Endothelial cell of umbilical vein (primary cell): ENCODE results near the gene ZFPM1. TPM values are rescaled to one million over a fixed set of nuclear protein-coding genes. Genes with fewer than 3 reads are reported as not detected.

Source experiments
- BruUV-seq: library from RNA; stranded (reverse); fragments of 400-500 nt; replicated peaks from 2 replicates; lab custom pipeline; 2021; lab: Mats Ljungman, UMichigan
- CTCF ChIA-PET: fragments of 300-600, 350-600 bp; sonication (Branson Sonifier 250); formaldehyde crosslinking; loops from one replicate; lab custom pipeline; 2021; ENCODE audit warnings: antibody characterized with exemption, inconsistent platforms; lab: Charles Lee
- POLR2A ChIA-PET: fragments of 300-600, 350-600 bp; sonication (Branson Sonifier 250); formaldehyde crosslinking; loops from one replicate; lab custom pipeline; 2021; ENCODE audit warnings: antibody characterized with exemption, inconsistent platforms; lab: Charles Lee
- DNase-seq: peaks from one replicate; pipeline ENCODE4 v3.0.0-alpha.2; 2011; ENCODE audit warnings: low read depth, low spot score
- FAIRE-seq: peaks from 2 replicates; lab custom pipeline; 2011; peaks lifted over from hg19 to GRCh38; lab: Jason Lieb, UNC
- H2AFZ ChIP-seq: 2 replicates; pipeline ENCODE4 v1.6.0; 2012; ENCODE audit warnings: low read depth, low read length, control low read depth, inconsistent platforms
- H3K27ac ChIP-seq: 2 replicates; pipeline ENCODE4 v1.5.1; 2011; ENCODE audit warnings: low read depth, mild to moderate bottlenecking, control low read depth, low read length, moderate library complexity; ENCODE audit not compliant: insufficient read depth
- H3K27me3 ChIP-seq, 2 experiments: 2 replicates each; pipeline versions ENCODE4 v1.6.0 to v1.6.1; 2011; ENCODE audit warnings: low read length in 2 of 2, mixed read lengths in 1 of 2; ENCODE audit not compliant: control insufficient read depth in 2 of 2, insufficient read depth in 2 of 2
- H3K36me3 ChIP-seq, 2 experiments: 2 replicates in 1 of 2; 3 replicates in 1 of 2; pipeline ENCODE4 v1.5.1; 2011; ENCODE audit warnings: low read length in 2 of 2, mild to moderate bottlenecking in 1 of 2, moderate library complexity in 1 of 2; ENCODE audit not compliant: control insufficient read depth in 2 of 2, insufficient read depth in 2 of 2; ENCODE audit errors: extremely low read depth in 1 of 2
- H3K4me1 ChIP-seq: 3 replicates; pipeline ENCODE4 v1.5.1; 2011; ENCODE audit warnings: mild to moderate bottlenecking, low read length; ENCODE audit not compliant: control insufficient read depth, insufficient read depth; ENCODE audit errors: extremely low read depth
- H3K4me2 ChIP-seq: 2 replicates; pipeline ENCODE4 v1.6.1; 2011; ENCODE audit warnings: low read length, control low read depth, mixed read lengths; ENCODE audit not compliant: insufficient read depth
- H3K4me3 ChIP-seq, 3 experiments: fragments of 200-600 bp in 1 of 3; sonication (generic), shearing (Covaris generic) in 1 of 3; replicated peaks in 1 of 3; 2 replicates each; pipeline ENCODE4 v1.5.1; 2011 to 2016; ENCODE audit warnings: control low read depth in 3 of 3, low read length in 3 of 3, mild to moderate bottlenecking in 2 of 3, inconsistent platforms in 1 of 3, low read depth in 1 of 3, moderate library complexity in 1 of 3; ENCODE audit not compliant: insufficient read depth in 1 of 3
- H3K79me2 ChIP-seq: 2 replicates; pipeline ENCODE4 v1.6.0; 2012; ENCODE audit warnings: low read length, inconsistent platforms; ENCODE audit not compliant: control insufficient read depth, insufficient read depth
- H3K9ac ChIP-seq: replicated peaks from 2 replicates; pipeline ENCODE3; 2011; ENCODE audit warnings: low read length, control low read depth; ENCODE audit not compliant: insufficient read depth; ENCODE audit errors: extremely low read depth
- H3K9me1 ChIP-seq: replicated peaks from 3 replicates; pipeline ENCODE4 v1.6.0; 2011; ENCODE audit warnings: mild to moderate bottlenecking, low read length; ENCODE audit not compliant: control insufficient read depth, insufficient read depth; ENCODE audit errors: extremely low read depth
- H3K9me3 ChIP-seq: replicated peaks from 2 replicates; pipeline ENCODE4 v1.5.1; 2012; ENCODE audit warnings: low read length, inconsistent platforms; ENCODE audit not compliant: control insufficient read depth, insufficient read depth
- H4K20me1 ChIP-seq: replicated peaks from 2 replicates; pipeline ENCODE3; 2011; ENCODE audit warnings: mild to moderate bottlenecking, low read length; ENCODE audit not compliant: control insufficient read depth, insufficient read depth; ENCODE audit errors: extremely low read depth
- CTCF ChIP-seq, 2 donors: IDR thresholded peaks; 1 replicate in 1 of 2; 2 replicates in 1 of 2; pipeline ENCODE4 v1.5.1; 2011; ENCODE audit warnings: low read length in 2 of 2, mild to moderate bottlenecking in 2 of 2, moderate library complexity in 2 of 2, control low read depth in 1 of 2, inconsistent platforms in 1 of 2, low read depth in 1 of 2; ENCODE audit not compliant: insufficient read depth in 1 of 2; ENCODE audit errors: extremely low read depth in 1 of 2
- EZH2 ChIP-seq: IDR thresholded peaks from 2 replicates; pipeline ENCODE4 v1.6.1; 2012; ENCODE audit warnings: borderline replicate concordance, low read depth, mild to moderate bottlenecking, moderate library complexity, low read length, inconsistent platforms; ENCODE audit not compliant: severe bottlenecking
- FOS ChIP-seq: IDR thresholded peaks from 2 replicates; pipeline ENCODE4 v1.6.1; 2011; ENCODE audit warnings: mild to moderate bottlenecking, low read length, moderate library complexity, borderline replicate concordance; ENCODE audit not compliant: insufficient read depth
- GATA2 ChIP-seq: IDR thresholded peaks from 2 replicates; pipeline ENCODE4 v1.7.0; 2011; ENCODE audit warnings: low read depth, mild to moderate bottlenecking, moderate library complexity, mixed read lengths, low read length; ENCODE audit not compliant: insufficient read length, insufficient read depth
- JUN ChIP-seq: IDR thresholded peaks from 2 replicates; pipeline ENCODE4 v1.6.1; 2011; ENCODE audit warnings: borderline replicate concordance, low read depth; ENCODE audit not compliant: insufficient read length, insufficient read depth
- MAX ChIP-seq: IDR thresholded peaks from 2 replicates; pipeline ENCODE4 v1.6.1; 2011; ENCODE audit not compliant: insufficient read depth, insufficient read length
- MYC ChIP-seq: IDR thresholded peaks from one replicate; pipeline ENCODE4 v1.6.1; 2011; ENCODE audit warnings: mild to moderate bottlenecking, low read depth, low read length
- POLR2A ChIP-seq: IDR thresholded peaks from 2 replicates; pipeline ENCODE4 v1.6.1; 2012; ENCODE audit warnings: low read depth, mild to moderate bottlenecking, control low read depth, low read length
- POLR2AphosphoS5 ChIP-seq: IDR thresholded peaks from 2 replicates; pipeline ENCODE4 v1.6.1; 2012; ENCODE audit warnings: low read depth, mild to moderate bottlenecking, control low read depth, low read length, moderate library complexity; ENCODE audit not compliant: insufficient read depth
- dilution Hi-C: fragments of 300-500 bp; cut with MboI; formaldehyde crosslinking; loops from one replicate; pipeline ENCODE4 v1.15.0; 2019; ENCODE audit warnings: low sequenced_read_pairs; ENCODE audit not compliant: extremely low pct_ligation_motif_present
- intact Hi-C: fragments of 100-400 bp; cut with micrococcal nuclease; formaldehyde crosslinking; loops from one replicate; pipeline ENCODE4 v1.10.0; 2022
- polyA plus RNA-seq, 4 experiments: library from polyadenylated mRNA; depleted of rRNA in 3 of 4; stranded (reverse) in 3 of 4; unstranded in 1 of 4; fragments of >200 nt; gene quantifications; 2 replicates each; pipeline versions ENCODE4 v1.2.1 to v1.2.3, GENCODE V29; 2011 to 2012; ENCODE audit warnings: missing spikeins in 1 of 4
- total RNA-seq: library from RNA; stranded (reverse); gene quantifications from 2 replicates; pipeline ENCODE4 v1.2.3, GENCODE V29; 2021

Gene ZFPM1
- total and polyA plus RNA-seq, 2 donors (not counting 3 experiments of a cell fraction or from before 2014, with no cell fraction given) = 0.37 to 7.5 TPM

- no peak for TF ChIP-seq GATA2
- TF ChIP-seq MYC = no peak
- no peak for TF ChIP-seq POLR2A
- H3K27me3 ChIP-seq = no peaks in the 10 kb centered on the region
- POLR2A ChIA-PET = no interaction called here
- peaks cover 13% of the 10 kb centered on the region for H3K4me1 ChIP-seq
- intact Hi-C loops (no loop called here), dilution Hi-C loops (no loop called here)
- H3K9me3 ChIP-seq = no peaks in the 10 kb centered on the region
- DNase-seq (no peak), FAIRE-seq (no peak)
- CTCF ChIA-PET = interaction anchor here (0.9 to 2.0 kb wide), 5 partner anchors 9 to 444 kb away, joined by 3 to 14 read pairs (median 4); no protein-coding TSS in a partner anchor
- H3K36me3 ChIP-seq = no peaks in the 10 kb centered on the region
- H3K9me1 ChIP-seq = no peaks in the 10 kb centered on the region
- no peak overlapping the region for H3K4me2 ChIP-seq
- no peaks in the 10 kb centered on the region for H4K20me1 ChIP-seq
- H2AFZ ChIP-seq = no peak overlapping the region
- H3K4me3 ChIP-seq = no peak overlapping the region
- no TSS peak for BruUV-seq
- no peak overlapping the region for H3K9ac ChIP-seq
- H3K79me2 ChIP-seq = peaks cover 7% of the 10 kb centered on the region
- no peak overlapping the region for H3K27ac ChIP-seq
These were observed 24.3 kb upstream of the ZFPM1 start for GRCh38 chr16:88428616-88429386.

- ChIA-PET CTCF (interaction anchor here (0.9 to 1.0 kb wide), 2 partner anchors 8 to 9 kb away, joined by 3 to 4 read pairs; no protein-coding TSS in a partner anchor), POLR2A (no interaction called here)
These were observed 23.5 kb upstream of the ZFPM1 start for GRCh38 chr16:88429387-88430184.

More at GRCh38 chr16:88429387-88430184, 23.5 kb upstream of the ZFPM1 start:
- H3K36me3 ChIP-seq = no peaks in the 10 kb centered on the region
- H3K9me3 ChIP-seq = no peaks in the 10 kb centered on the region
- no peak for FAIRE-seq
- no peaks in the 10 kb centered on the region for H4K20me1 ChIP-seq
- BruUV-seq = no TSS peak
- dilution Hi-C loops = no loop called here
- peak overlapping the region; percentile 42 to 51 (median 48) for H3K4me3 ChIP-seq
- peak overlapping the region; percentile 67 for H3K9ac ChIP-seq
- intact Hi-C loops = loop anchor here (10.0 kb wide), 1 partner anchor 405 kb away; no protein-coding TSS in a partner anchor
- H3K27me3 ChIP-seq = no peaks in the 10 kb centered on the region
- DNase-seq = no peak
- TF ChIP-seq GATA2 = no peak
- TF ChIP-seq EZH2 = no peak
- no peak for TF ChIP-seq MYC
- no peak for TF ChIP-seq FOS
- no peak for TF ChIP-seq POLR2AphosphoS5
- TF ChIP-seq MAX = no peak
- TF ChIP-seq POLR2A = no peak
- TF ChIP-seq JUN = no peak
- no peak for TF ChIP-seq CTCF (IDR thresholded peaks at IDR 0.05; ENCODE audit: extremely low read depth in 1 of 2, insufficient read depth in 1 of 2, low read depth in 1 of 2, low read length in 2 of 2)
- no peaks in the 10 kb centered on the region for H3K9me1 ChIP-seq
- peak overlapping the region; percentile 59 for H3K27ac ChIP-seq
- peaks cover 7% of the 10 kb centered on the region for H3K79me2 ChIP-seq
- H3K4me1 ChIP-seq = peaks cover 13% of the 10 kb centered on the region
- H3K4me2 ChIP-seq = peak overlapping the region; percentile 66
- peak overlapping the region; percentile 78 for H2AFZ ChIP-seq
